HCT116 (cell line): Measurements from ENCODE around the gene TPBGL. TPM values are rescaled to one million over a fixed set of nuclear protein-coding genes. Genes with fewer than 3 reads are reported as not detected.
A peak's percentile ranks its signal among the peaks of the same experiment; 100 is the strongest.

Source experiments
- ATAC-seq: fragments of 200-7000 bp; cut with Tn5 transposase; 2 replicates; pipeline ENCODE4 v1.9.1; 2020; ENCODE audit warnings: mild to moderate bottlenecking, moderate library complexity
- BruUV-seq: library from RNA; stranded (reverse); fragments of 400-500 nt; replicated peaks from 2 replicates; lab custom pipeline; 2021; lab: Mats Ljungman, UMichigan
- CTCF ChIA-PET: fragments of 300-600 bp; sonication (Branson Sonifier 250); formaldehyde crosslinking; loops from one replicate; lab custom pipeline; 2021; ENCODE audit warnings: antibody characterized with exemption; lab: Charles Lee
- POLR2A ChIA-PET: fragments of 300-600, 350-600 bp; sonication (Branson Sonifier 250); formaldehyde crosslinking; loops from one replicate; lab custom pipeline; 2021; ENCODE audit warnings: antibody characterized with exemption; lab: Charles Lee
- RAD21 ChIA-PET, 2 experiments: fragments of 300-600 bp; sonication (Branson Sonifier 250); formaldehyde crosslinking; loops; one replicate each; lab custom pipeline; 2023; ENCODE audit warnings: low total read pairs in 2 of 2; ENCODE audit not compliant: uncharacterized antibody in 2 of 2, unreplicated experiment in 2 of 2, low non-redundant PET in 1 of 2; lab: Charles Lee
- DNase-seq: peaks from one replicate; pipeline ENCODE4 v3.0.0-alpha.2; 2010; ENCODE audit warnings: low read depth, low spot score
- H2AFZ ChIP-seq: fragments of 200-600 bp; shearing (Covaris generic), sonication (generic); 2 replicates; pipeline ENCODE4 v1.6.1; 2017; ENCODE audit warnings: low read depth, mixed run types, mixed read lengths, antibody characterized with exemption, low read length; ENCODE audit not compliant: poor library complexity, severe bottlenecking
- H3K27ac ChIP-seq: 2 replicates; pipeline ENCODE4 v1.5.1; 2012; ENCODE audit warnings: low read depth, low read length
- H3K27me3 ChIP-seq: fragments of 200-600 bp; sonication (generic); 2 replicates; pipeline ENCODE4 v1.6.1; 2016; ENCODE audit warnings: mixed run types, low read length, mixed read lengths; ENCODE audit not compliant: insufficient read depth
- H3K36me3 ChIP-seq, 2 experiments: fragments of 200-500 bp in 1 of 2; fragments of 200-600 bp in 1 of 2; sonication (Bioruptor generic) in 1 of 2; sonication (generic) in 1 of 2; 2 replicates each; pipeline versions ENCODE4 v1.5.1 to v1.6.1; 2014 to 2016; ENCODE audit warnings: low read length in 2 of 2, inconsistent platforms in 1 of 2, mixed read lengths in 1 of 2, mixed run types in 1 of 2; ENCODE audit not compliant: insufficient read depth in 2 of 2, control insufficient read depth in 1 of 2
- H3K4me1 ChIP-seq, 2 experiments: fragments of 200-600 bp in 1 of 2; sonication (generic) in 1 of 2; 2 replicates each; pipeline versions ENCODE4 v1.5.1 to v1.6.1; 2012 to 2017; ENCODE audit warnings: low read length in 2 of 2, inconsistent platforms in 1 of 2, mild to moderate bottlenecking in 1 of 2, mixed read lengths in 1 of 2, mixed run types in 1 of 2, moderate library complexity in 1 of 2; ENCODE audit not compliant: insufficient read depth in 2 of 2, control insufficient read depth in 1 of 2
- H3K4me2 ChIP-seq: fragments of 200-600 bp; sonication (generic); 2 replicates; pipeline ENCODE4 v1.6.1; 2017; ENCODE audit warnings: mixed run types, low read length, mixed read lengths
- H3K4me3 ChIP-seq, 2 experiments: fragments of 200-600 bp in 1 of 2; sonication (generic) in 1 of 2; replicated peaks in 1 of 2; 2 replicates each; pipeline ENCODE4 v1.5.1; 2011 to 2016; ENCODE audit warnings: low read length in 2 of 2, control low read depth in 1 of 2, low read depth in 1 of 2, mild to moderate bottlenecking in 1 of 2, mixed read lengths in 1 of 2, mixed run types in 1 of 2
- H3K79me2 ChIP-seq: fragments of 200-600 bp; sonication (generic); 2 replicates; pipeline ENCODE4 v1.6.1; 2017; ENCODE audit warnings: mild to moderate bottlenecking, mixed run types, low read length, moderate library complexity, mixed read lengths; ENCODE audit not compliant: insufficient read depth
- H3K9ac ChIP-seq: fragments of 200-600 bp; sonication (generic); 2 replicates; pipeline ENCODE4 v1.6.1; 2016; ENCODE audit warnings: low read length, mixed read lengths
- H3K9me2 ChIP-seq: fragments of 200-600 bp; sonication (generic), shearing (Covaris generic); 2 replicates; pipeline ENCODE4 v1.6.1; 2017; ENCODE audit warnings: mixed run types, mild to moderate bottlenecking, moderate library complexity; ENCODE audit not compliant: insufficient read depth
- H3K9me3 ChIP-seq, 2 experiments: fragments of 200-500 bp in 1 of 2; fragments of 200-600 bp in 1 of 2; sonication (Bioruptor generic) in 1 of 2; sonication (generic) in 1 of 2; 2 replicates each; pipeline ENCODE4 v1.6.1; 2014 to 2017; ENCODE audit warnings: low read length in 2 of 2, mixed read lengths in 2 of 2, inconsistent platforms in 1 of 2, low read depth in 1 of 2, mild to moderate bottlenecking in 1 of 2, mixed run types in 1 of 2, moderate library complexity in 1 of 2; ENCODE audit not compliant: control insufficient read depth in 1 of 2, insufficient read depth in 1 of 2
- H4K20me1 ChIP-seq: fragments of 200-600 bp; sonication (generic), shearing (Covaris generic); 2 replicates; pipeline ENCODE4 v1.6.1; 2017; ENCODE audit warnings: mixed run types, mild to moderate bottlenecking, moderate library complexity; ENCODE audit not compliant: insufficient read depth
- CTCF ChIP-seq, 3 experiments: fragments of 200-600 bp in 1 of 3; sonication (generic) in 1 of 3; IDR thresholded peaks in 2 of 3; conservative IDR thresholded peaks in 1 of 3; 2 replicates each; pipeline ENCODE4 v1.5.1; 2012 to 2017; ENCODE audit warnings: low read depth in 2 of 3, low read length in 2 of 3, antibody characterized with exemption in 1 of 3, borderline replicate concordance in 1 of 3, control low read depth in 1 of 3, mild to moderate bottlenecking in 1 of 3, mixed read lengths in 1 of 3, mixed run types in 1 of 3, moderate library complexity in 1 of 3; ENCODE audit not compliant: insufficient read depth in 1 of 3
- ELF1 ChIP-seq: IDR thresholded peaks from 2 replicates; pipeline ENCODE4 v1.6.1; 2012; ENCODE audit warnings: low read depth, borderline replicate concordance
- RAD21 ChIP-seq: IDR thresholded peaks from 2 replicates; pipeline ENCODE4 v1.6.1; 2012; ENCODE audit warnings: low read depth, mild to moderate bottlenecking
- REST ChIP-seq: IDR thresholded peaks from 2 replicates; pipeline ENCODE4 v1.6.1; 2012; ENCODE audit warnings: low read depth
- SP1 ChIP-seq: IDR thresholded peaks from 2 replicates; pipeline ENCODE4 v1.6.1; 2012; ENCODE audit warnings: low read depth
- YY1 ChIP-seq: IDR thresholded peaks from 2 replicates; pipeline ENCODE4 v1.6.1; 2011; ENCODE audit warnings: low read length, low read depth, moderate library complexity, mild to moderate bottlenecking; ENCODE audit not compliant: insufficient replicate concordance; ENCODE audit errors: extremely low read depth
- ZBTB33 ChIP-seq: IDR thresholded peaks from 2 replicates; pipeline ENCODE4 v1.6.1; 2011; ENCODE audit warnings: mild to moderate bottlenecking, low read length, moderate library complexity; ENCODE audit not compliant: insufficient replicate concordance; ENCODE audit errors: extremely low read depth
- ZNF274 ChIP-seq: fragments of 200-500 bp; sonication (Bioruptor generic); IDR thresholded peaks from 2 replicates; pipeline ENCODE4 v1.6.1; 2014; ENCODE audit warnings: mild to moderate bottlenecking, low read depth, low read length, inconsistent platforms
- intact Hi-C: fragments of 100-400 bp; cut with micrococcal nuclease; formaldehyde crosslinking; loops from 2 replicates; pipeline ENCODE4 v1.10.0; 2022
- total RNA-seq: library from RNA; stranded (reverse); gene quantifications from one replicate; pipeline ENCODE4 v1.2.1, GENCODE V29; 2021; ENCODE audit not compliant: unreplicated experiment

TPBGL gene
- total RNA-seq, 1 experiment from 2014 or later, result 0.12 TPM

- CTCF ChIA-PET, result interaction anchor here (0.9 to 7.1 kb wide), 6 partner anchors 41 to 222 kb away, joined by 3 to 160 read pairs (median 7); no protein-coding TSS in a partner anchor
- Histone ChIP-seq H3K36me3 (no peaks in the 10 kb centered on the region), H3K9me2 (no peaks in the 10 kb centered on the region), H4K20me1 (no peaks in the 10 kb centered on the region), H3K9me3 (no peaks in the 10 kb centered on the region), H3K79me2 (no peaks in the 10 kb centered on the region), H3K4me2 (no peak overlapping the region)
- TF ChIP-seq CTCF (IDR thresholded peaks at IDR 0.05 in 2 of 3, conservative IDR thresholded peaks at IDR 0.05 in 1 of 3; ENCODE audit: borderline replicate concordance in 1 of 3, insufficient read depth in 1 of 3, low read depth in 2 of 3, low read length in 2 of 3) (peak in 2 of 3 experiments; percentile 30; a peak in 2 of 6 replicates), ELF1 (no peak), YY1 (no peak)
- TF ChIP-seq, all 23 proteins: peak for 1
- Histone ChIP-seq H2AFZ (no peak overlapping the region), H3K4me1 (peaks cover under 1 to 13% of the 10 kb centered on the region in 2 experiments; a peak in 3 of 4 replicates), H3K4me3 (no peak overlapping the region), H3K27ac (no peak overlapping the region), H3K27me3 (no peaks in the 10 kb centered on the region), H3K9ac (no peak overlapping the region)
- BruUV-seq, result no TSS peak
- DNase-seq (no peak), ATAC-seq (no peak)
- intact Hi-C loops, result no loop called here
- RAD21 ChIA-PET, result no interaction called here
- POLR2A ChIA-PET, result no interaction called here
Observed at GRCh38 chr11:75245356-75246005, 4.9 kb downstream of the TPBGL start.

- no peak overlapping the region for H3K9ac ChIP-seq
- H3K27me3 ChIP-seq, result no peaks in the 10 kb centered on the region
- no peak overlapping the region for H2AFZ ChIP-seq
- no peaks in the 10 kb centered on the region for H4K20me1 ChIP-seq
- ChIA-PET RAD21 (no interaction called here), POLR2A (no interaction called here), CTCF (interaction anchor here (3.7 to 7.1 kb wide), 2 partner anchors 103 to 223 kb away, joined by 69 to 160 read pairs; no protein-coding TSS in a partner anchor)
- H3K79me2 ChIP-seq, result no peaks in the 10 kb centered on the region
- no peak overlapping the region for H3K4me3 ChIP-seq
- H3K27ac ChIP-seq, result no peak overlapping the region
- BruUV-seq, result no TSS peak
- ATAC-seq (no peak), DNase-seq (no peak)
- no peaks in the 10 kb centered on the region for H3K9me3 ChIP-seq
- no peaks in the 10 kb centered on the region for H3K9me2 ChIP-seq
- H3K4me1 ChIP-seq, result peaks cover 0 to 6% of the 10 kb centered on the region in 2 experiments; a peak in 1 of 4 replicates
- intact Hi-C loops, result no loop called here
- no peaks in the 10 kb centered on the region for H3K36me3 ChIP-seq
- H3K4me2 ChIP-seq, result no peak overlapping the region
- no peak for TF ChIP-seq YY1
- TF ChIP-seq ZNF274, result no peak
- TF ChIP-seq RAD21, result no peak
- no peak for TF ChIP-seq REST
- TF ChIP-seq SP1, result no peak
- TF ChIP-seq ZBTB33, result no peak
Observed at GRCh38 chr11:75246006-75246670, 5.6 kb downstream of the TPBGL start.
